Mesenteric fat pad (tissue), 1 donor: ENCODE results near the gene XRCC2. TPM values are rescaled to one million over a fixed set of nuclear protein-coding genes. Genes with fewer than 3 reads are reported as not detected.
"Not testable (repeated sequence)": the region's sequence is repeated elsewhere in the genome, so short reads cannot be mapped to it uniquely, and the experiment has no call there.

ENCODE experiments used
- DNase-seq: peaks from one replicate; pipeline ENCODE4 v3.0.0-alpha.2; 2020; ENCODE audit warnings: low spot score
- long read RNA-seq: library from polyadenylated mRNA; unstranded; transcript quantifications from one replicate; pipeline ENCODE4 v2.0.0, GENCODE V29; 2020
- total RNA-seq: library from RNA; stranded (reverse); fragmentation: NEBNext Ultra II Directional; extraction: Animal tissue kit (Norgen Biotek cat#: 25700); gene quantifications from one replicate; pipeline ENCODE4 v1.2.1, GENCODE V29; 2021
- donor health status: DM: yes; HTN: yes; CAD: no.

XRCC2 gene
- 0.29 TPM for total RNA-seq
- long read RNA-seq, partial matches to known transcripts = 0 of 1 reads
- long read RNA-seq, other reads (novel, unspliced or antisense) = 1 of 1 reads

GRCh38 chr7:152675759-152676636 is at the start of gene XRCC2:
XRCC2 (minus strand) TSS chr7:152676141; CDS start chr7:152676079, 62 bp downstream.
- DNase-seq = peak; percentile 99

GRCh38 chr7:152723364-152723763 is 47.4 kb upstream of the XRCC2 start:
- no peak for DNase-seq

DNA sequence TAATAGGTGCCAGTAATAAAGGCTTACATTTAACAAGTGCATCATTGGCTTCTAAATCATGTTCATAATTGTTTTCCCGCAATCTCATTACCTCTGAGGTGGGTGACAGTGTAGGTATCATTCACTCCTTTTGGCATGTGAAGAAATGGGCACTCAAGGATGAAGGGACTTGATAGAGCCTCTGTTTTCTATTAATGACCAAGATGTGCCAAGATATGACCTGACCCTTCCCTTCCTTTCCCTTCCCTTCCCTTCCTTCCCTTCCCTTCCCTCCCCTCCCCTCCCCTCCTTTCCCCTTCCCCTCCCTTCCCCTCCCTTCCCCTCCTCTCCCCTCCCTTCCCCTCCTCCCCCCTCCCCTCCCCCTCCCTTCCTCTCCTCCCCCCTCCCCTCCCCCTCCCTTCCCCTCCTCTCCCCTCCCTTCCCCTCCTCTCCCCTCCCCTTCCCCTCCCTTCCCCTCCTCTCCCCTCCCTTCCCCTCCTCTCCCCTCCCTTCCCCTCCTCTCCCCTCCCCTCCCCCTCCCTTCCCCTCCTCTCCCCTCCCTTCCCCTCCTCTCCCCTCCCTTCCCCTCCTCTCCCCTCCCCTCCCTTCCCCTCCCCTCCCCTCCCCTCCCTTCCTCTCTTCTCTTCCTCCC is 36.6 kb upstream of the XRCC2 start:
- not testable (repeated sequence) for DNase-seq

DNA sequence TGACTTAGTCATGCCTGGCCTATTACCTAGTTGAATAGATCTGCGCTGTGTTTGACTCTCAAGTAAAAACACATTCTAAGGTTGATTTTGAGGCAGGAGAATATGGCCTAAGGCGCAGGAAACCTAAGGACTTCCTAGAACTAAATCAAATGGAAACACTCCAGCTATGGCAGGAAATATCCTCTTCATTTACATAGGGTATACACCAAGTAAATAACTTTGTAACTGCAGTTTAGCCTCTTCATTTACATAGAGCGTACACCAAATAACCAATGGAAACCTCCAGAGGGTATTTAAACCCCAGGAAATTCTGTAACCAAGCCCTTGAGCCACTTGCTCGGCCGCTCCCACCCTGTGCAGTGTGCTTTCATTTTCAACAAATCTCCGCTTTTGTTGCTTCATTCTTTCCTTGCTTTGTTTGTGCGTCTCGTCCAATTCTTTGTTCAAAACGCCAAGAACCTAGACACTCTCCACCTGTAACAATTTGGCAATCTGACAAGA is 35.6 kb upstream of the XRCC2 start:
- no peak for DNase-seq

- no peak for DNase-seq
Observed at GRCh38 chr7:152710153-152710442, 34.2 kb upstream of the XRCC2 start.

- DNase-seq = no peak
Observed at GRCh38 chr7:152709287-152710152, 33.6 kb upstream of the XRCC2 start.

- DNase-seq = no peak
Observed at GRCh38 chr7:152704796-152705384, 28.9 kb upstream of the XRCC2 start.

DNA sequence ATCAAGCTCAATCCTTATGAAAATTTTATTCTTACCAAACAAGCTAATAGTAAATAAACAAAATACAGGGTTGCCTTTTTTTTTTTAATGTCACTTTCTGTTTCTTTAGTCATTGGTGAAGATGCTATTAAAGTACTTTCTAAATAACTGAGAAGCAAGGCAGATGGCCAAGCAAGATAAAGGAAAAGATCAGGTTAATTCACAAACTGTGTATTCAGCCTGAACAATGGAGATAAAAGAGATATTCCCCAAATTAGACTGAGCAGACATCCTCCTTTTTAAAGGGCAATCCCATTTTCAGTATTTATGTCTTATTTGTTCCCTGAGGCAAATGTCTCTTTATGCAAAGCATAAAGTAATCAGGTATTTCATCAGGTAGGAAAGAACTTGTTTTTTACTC is 23.1 kb upstream of the XRCC2 start:
- no peak for DNase-seq

DNA sequence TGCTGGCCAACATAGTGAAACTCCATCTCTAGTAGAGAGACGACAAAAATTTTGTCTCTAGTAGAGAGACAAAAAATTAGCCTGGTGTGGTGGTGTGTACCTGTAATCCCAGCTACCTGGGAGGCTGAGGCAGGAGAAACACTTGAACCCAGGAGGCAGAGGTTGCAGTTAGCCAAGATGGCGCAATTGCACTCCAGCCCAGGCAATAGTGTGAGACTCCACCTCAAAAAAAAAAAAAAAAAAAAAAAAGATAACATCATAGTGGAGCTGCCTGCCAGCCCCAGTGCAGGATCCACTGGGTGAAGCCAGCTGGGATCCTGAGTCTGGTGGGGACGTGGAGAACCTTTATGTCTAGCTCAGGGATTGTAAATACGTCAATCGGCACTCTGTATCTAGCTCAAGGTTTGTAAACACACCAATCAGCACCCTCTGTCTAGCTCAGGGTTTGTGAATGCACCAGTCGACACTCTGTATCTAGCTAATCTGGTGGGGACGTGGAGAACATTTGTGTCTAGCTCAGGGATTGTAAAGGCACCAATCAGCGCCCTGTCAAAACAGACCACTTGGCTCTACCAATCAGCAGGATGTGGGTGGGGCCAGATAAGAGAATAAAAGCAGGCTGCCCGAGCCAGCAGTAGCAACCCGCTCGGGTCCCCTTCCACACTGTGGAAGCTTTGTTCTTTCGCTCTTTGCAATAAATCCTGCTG is 21.5 kb upstream of the XRCC2 start:
- not testable (repeated sequence) for DNase-seq

GRCh38 chr7:152692196-152692595 is 16.3 kb upstream of the XRCC2 start:
- DNase-seq = not testable (repeated sequence)

DNA sequence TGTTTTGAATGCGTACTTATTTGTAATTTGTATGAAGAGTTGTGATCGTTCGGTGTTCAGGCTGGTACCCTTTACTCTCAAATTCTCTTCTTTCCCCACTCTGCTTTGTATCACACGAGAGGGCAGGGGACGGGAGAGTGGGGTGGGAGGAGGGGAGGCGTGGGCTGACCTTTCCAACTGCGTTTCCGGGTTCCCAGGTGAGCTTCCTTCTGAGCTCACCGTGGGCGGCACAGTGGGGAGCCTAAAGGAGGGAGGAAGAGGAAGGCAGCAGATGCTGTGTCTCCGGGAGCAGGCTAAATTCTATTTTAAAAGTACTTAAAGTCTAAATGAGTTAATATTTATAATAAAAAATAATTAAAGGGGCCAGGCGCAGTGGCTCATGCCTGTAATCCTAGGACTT is 7.4 kb upstream of the XRCC2 start:
- no peak for DNase-seq

DNA sequence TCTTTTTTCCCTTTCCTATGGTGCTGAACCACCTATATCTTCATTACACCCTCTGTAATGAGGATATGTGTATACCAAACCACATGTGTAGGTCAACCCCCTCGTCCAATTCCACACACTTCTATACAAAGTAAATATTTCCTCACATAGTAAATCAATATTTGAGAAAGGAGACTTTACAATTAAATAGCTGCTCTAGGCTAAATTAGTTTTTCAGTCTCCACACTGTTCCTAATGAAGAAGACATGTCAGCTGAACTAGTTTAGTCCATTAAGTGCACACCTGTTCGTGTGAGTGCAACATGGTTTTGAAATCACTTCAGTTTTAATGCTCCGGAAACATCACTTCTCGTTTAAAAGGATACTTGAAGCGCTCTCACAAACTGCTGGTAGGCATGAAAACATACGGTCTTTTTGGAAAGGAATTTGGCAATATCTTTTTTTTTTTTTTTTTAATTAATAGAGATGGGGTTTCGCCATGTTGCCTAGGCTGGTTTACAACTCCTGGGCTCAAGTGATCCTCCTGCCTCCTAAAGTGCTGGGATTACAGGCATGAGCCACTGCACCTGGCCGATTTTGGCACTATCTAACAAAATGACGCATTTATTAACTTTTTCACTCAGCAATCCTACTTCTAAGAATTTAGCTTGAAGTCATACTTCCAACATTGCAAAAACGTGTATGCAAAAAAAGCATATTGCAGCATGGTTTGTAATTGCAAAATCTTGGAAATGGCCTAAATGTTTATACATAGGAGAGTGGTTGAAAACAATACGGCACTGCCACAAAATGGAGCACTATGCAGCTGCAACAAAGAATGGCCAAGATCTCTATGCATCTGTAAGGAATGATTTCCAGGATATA is 2.1 kb upstream of the XRCC2 start:
- DNase-seq = no peak

DNA sequence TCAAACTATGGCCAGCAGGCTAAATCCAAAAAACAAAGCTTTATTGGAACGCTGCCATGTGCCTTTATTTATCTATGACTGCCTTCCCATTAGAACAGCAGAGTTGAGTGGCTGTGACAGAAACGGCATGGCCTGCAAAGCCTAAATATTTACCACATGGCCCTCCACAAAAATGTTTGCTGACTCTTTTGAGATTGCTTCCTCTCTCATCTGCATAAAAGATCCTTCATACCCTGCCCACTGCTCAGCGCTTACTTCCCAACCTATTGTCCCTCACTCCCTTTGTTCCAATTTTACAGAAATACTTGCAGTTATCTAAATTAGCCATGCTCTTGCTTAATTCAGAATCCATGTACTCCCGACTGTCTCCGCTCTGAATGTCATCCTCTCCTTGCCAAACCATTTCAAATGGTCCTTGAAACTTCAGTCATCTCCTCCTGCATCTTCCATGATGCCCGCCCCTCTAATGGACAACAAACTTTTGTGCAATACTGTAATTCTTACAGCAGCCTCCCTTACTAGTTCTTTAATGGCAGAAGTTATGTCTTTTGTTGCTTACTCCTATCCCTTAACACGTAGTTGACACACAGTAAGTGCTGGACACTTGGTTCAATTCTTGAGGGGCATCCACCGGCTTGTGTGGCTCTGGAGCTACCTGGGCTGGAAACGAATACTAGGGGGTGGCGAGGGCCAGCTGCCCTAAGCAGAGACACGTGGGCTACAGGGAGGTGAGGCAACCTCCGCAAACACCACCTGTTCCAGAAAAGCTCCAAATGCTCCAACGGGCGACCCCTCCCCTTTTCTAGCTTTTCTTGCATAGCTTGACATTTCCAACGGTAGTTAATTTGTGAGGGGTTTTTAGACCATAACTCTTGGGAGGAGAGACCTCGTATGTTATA is 832 bp downstream of the XRCC2 start:
- DNase-seq = no peak

DNA sequence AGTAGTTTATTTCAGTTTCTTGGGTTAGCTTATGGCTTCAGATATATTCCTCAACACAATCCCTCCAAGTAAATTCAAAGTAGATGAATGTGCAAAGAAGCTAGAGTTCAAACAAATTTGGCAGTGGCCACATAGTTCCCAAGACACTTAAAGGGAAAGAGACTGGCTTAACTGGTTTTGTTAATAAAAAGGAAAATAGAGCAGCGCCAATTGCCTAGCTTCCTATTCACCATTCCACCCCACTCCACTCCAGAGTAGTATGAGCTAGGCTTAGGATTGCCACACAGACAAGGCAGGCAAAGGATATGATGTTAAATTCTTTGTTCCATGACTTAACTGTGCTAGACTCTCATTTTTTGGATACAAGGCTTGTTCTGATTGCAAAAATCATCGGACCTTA is 2.0 kb downstream of the XRCC2 start:
- no peak for DNase-seq

DNA sequence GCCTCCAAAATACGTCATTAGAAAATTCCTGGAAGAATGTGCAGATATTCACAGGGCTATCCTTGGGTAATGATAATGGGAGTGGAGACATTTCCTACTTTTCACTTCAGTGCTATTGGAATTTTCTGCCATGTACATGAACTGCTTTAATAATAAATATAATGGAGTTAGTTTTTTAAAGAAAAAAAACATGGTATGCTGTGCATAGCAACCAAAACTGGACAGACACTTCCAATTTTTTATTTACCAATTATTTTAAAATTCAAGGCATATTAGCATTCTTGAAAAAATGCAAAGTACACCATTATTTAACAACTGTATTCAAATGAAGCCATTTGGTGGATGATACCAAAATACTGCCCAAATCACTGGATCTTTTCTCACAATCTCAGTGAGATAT is 3.3 kb downstream of the XRCC2 start:
- no peak for DNase-seq

GRCh38 chr7:152669758-152670157 is 6.2 kb downstream of the XRCC2 start:
- no peak for DNase-seq

- no peak for DNase-seq
Observed at GRCh38 chr7:152668975-152669374, 7.0 kb downstream of the XRCC2 start.

GRCh38 chr7:152667958-152668357 is 8.0 kb downstream of the XRCC2 start:
- DNase-seq = no peak

DNA sequence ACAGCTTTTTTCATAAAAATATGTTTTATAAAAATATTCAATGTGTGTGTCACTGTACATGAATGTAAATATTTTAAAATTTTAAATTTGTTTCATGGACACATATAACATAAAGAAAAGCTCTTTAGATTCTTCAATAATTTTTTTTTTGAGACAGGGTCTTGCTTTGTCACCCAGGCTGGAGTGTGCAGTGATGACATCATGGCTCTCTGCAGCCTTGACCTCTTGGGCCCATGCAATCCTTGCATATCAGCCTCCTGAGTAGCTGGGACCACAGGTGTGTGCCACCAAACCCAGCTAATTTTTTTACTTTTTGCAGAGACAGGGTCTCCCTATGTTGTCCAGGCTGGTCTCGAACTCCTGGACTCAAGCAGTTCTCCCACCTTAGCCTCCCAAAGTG is 9.9 kb downstream of the XRCC2 start:
- DNase-seq = no peak
